ENCODE data around the gene CDK6.

DNA sequence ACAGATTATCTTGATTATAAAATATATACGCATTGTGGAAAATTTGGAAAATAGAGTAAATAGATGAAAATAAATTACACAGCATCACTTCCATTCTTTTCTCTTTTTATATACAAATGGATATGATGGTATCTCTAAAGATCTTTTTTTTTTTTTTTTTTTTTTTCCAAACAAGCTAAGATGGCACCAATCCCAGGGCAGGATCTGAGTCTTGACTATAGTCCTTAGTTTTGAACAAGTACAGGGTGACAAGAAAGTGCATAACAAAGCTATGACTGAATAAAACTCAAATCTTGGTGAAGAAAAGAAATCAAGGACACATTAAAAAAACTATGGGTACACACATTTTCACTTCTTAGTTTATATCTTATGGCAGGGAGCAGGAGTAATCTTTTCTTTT lies 203.6 kb downstream of the CDK6 start:
- TF ChIP-seq, protein P1, sequence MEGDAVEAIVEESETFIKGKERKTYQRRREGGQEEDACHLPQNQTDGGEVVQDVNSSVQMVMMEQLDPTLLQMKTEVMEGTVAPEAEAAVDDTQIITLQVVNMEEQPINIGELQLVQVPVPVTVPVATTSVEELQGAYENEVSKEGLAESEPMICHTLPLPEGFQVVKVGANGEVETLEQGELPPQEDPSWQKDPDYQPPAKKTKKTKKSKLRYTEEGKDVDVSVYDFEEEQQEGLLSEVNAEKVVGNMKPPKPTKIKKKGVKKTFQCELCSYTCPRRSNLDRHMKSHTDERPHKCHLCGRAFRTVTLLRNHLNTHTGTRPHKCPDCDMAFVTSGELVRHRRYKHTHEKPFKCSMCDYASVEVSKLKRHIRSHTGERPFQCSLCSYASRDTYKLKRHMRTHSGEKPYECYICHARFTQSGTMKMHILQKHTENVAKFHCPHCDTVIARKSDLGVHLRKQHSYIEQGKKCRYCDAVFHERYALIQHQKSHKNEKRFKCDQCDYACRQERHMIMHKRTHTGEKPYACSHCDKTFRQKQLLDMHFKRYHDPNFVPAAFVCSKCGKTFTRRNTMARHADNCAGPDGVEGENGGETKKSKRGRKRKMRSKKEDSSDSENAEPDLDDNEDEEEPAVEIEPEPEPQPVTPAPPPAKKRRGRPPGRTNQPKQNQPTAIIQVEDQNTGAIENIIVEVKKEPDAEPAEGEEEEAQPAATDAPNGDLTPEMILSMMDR (IDR thresholded peaks at IDR 0.05 in 2 of 3, conservative IDR thresholded peaks at IDR 0.05 in 1 of 3; ENCODE audit: borderline replicate concordance in 1 of 3, insufficient read depth in 1 of 3, low read depth in 2 of 3, low read length in 2 of 3), result no peak
- no peak for TF ChIP-seq EZH2 (IDR thresholded peaks at IDR 0.05)
- TF ChIP-seq, protein P2, sequence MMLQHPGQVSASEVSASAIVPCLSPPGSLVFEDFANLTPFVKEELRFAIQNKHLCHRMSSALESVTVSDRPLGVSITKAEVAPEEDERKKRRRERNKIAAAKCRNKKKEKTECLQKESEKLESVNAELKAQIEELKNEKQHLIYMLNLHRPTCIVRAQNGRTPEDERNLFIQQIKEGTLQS (IDR thresholded peaks at IDR 0.05), result no peak
- no peak for TF ChIP-seq JUND (IDR thresholded peaks at IDR 0.05)
- no peak for TF ChIP-seq ZNF274 (IDR thresholded peaks at IDR 0.05; ENCODE audit: low read depth, low read length)
- no peak for TF ChIP-seq EZH2phosphoT487 (IDR thresholded peaks at IDR 0.05; ENCODE audit: borderline replicate concordance)
- TF ChIP-seq POLR2A (IDR thresholded peaks at IDR 0.05; ENCODE audit: borderline replicate concordance, extremely low read depth, insufficient read depth, insufficient read length), result no peak
- no peak for TF ChIP-seq SIN3A (IDR thresholded peaks at IDR 0.05; ENCODE audit: low read depth)
- TF ChIP-seq, protein P3, sequence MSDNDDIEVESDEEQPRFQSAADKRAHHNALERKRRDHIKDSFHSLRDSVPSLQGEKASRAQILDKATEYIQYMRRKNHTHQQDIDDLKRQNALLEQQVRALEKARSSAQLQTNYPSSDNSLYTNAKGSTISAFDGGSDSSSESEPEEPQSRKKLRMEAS (IDR thresholded peaks at IDR 0.05), result no peak

Measured in HCT116 (cell line).